ENCODE results near the gene DAND5. TPM values are rescaled to one million over a fixed set of nuclear protein-coding genes. Genes with fewer than 3 reads are reported as not detected.

The DAND5 gene
- polyA plus RNA-seq, 1 of the 3 experiments (the other 2 are of a cell fraction): 1.0 TPM

DNA sequence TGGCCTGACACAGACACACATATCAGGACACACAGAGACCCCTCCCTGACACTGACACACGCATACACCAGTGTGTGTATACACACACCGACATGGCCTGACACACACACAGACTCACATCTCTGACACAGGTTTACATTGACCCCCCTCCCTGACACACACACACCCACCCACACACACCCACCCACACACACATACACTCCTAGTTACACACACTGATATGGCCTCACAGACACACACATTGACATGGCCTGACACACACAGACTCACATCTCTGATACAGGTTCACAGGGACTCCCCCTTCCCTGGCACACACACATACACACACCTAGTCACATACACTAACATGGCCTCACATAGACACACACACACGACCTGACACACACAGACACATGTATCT lies 21.5 kb downstream of the DAND5 start:
- H3K79me2 ChIP-seq (ENCODE audit: insufficient read depth): no peaks in the 10 kb centered on the region
- ChIA-PET POLR2A (no interaction called here), CTCF (interaction anchor here (0.6 kb wide), 1 partner anchor 25 kb away, joined by 3 read pairs; no protein-coding TSS in a partner anchor)
- H3K9ac ChIP-seq: no peak overlapping the region
- no peaks in the 10 kb centered on the region for H3K27me3 ChIP-seq (ENCODE audit: insufficient read depth)
- H3K36me3 ChIP-seq (replicated peaks in 1 of 2; ENCODE audit: control insufficient read depth in 1 of 2, insufficient read depth in 2 of 2, low read length in 1 of 2): no peaks in the 10 kb centered on the region
- H4K20me1 ChIP-seq (ENCODE audit: insufficient read depth): no peaks in the 10 kb centered on the region
- WGBS (ENCODE audit: low lambda C conversion rate): 67% methylated on average over 3 of the region's 3 CpGs
- H3K9me3 ChIP-seq: no peaks in the 10 kb centered on the region
- no peaks in the 10 kb centered on the region for H3K9me2 ChIP-seq
- H2AFZ ChIP-seq (ENCODE audit: low read depth): no peak overlapping the region
- H3K4me2 ChIP-seq: no peak overlapping the region
- peaks cover 0 to 6% of the 10 kb centered on the region in 2 experiments; a peak in 1 of 4 replicates for H3K4me1 ChIP-seq (ENCODE audit: control insufficient read depth in 1 of 2, insufficient read depth in 2 of 2, low read depth in 1 of 2, low read length in 1 of 2)
- H3K4me3 ChIP-seq (ENCODE audit: low read depth in 2 of 2, low read length in 1 of 2): no peak overlapping the region
- no peak overlapping the region for H3K27ac ChIP-seq (ENCODE audit: low read depth in 2 of 2, low read length in 1 of 2)
- TF ChIP-seq ELF1 (IDR thresholded peaks at IDR 0.05): no peak
- no peak for TF ChIP-seq JUND (IDR thresholded peaks at IDR 0.05)
- no peak for TF ChIP-seq USF1 (IDR thresholded peaks at IDR 0.05; ENCODE audit: borderline replicate concordance, low read depth)
- no peak for TF ChIP-seq MEF2A (IDR thresholded peaks at IDR 0.05; ENCODE audit: borderline replicate concordance, low read depth)
- no peak for TF ChIP-seq ZBTB33 (IDR thresholded peaks at IDR 0.05; ENCODE audit: borderline replicate concordance, low read depth)
- TF ChIP-seq RFX5 (IDR thresholded peaks at IDR 0.05; ENCODE audit: low read length): no peak
- no peak for TF ChIP-seq RXRA (IDR thresholded peaks at IDR 0.05; ENCODE audit: borderline replicate concordance, low read depth)
- no peak for TF ChIP-seq FOXJ3 (CRISPR knock-in tag; IDR thresholded peaks at IDR 0.05)
- no peak for TF ChIP-seq TAF1 (IDR thresholded peaks at IDR 0.05; ENCODE audit: borderline replicate concordance, low read depth, low read length)
- no peak for TF ChIP-seq YY1 (IDR thresholded peaks at IDR 0.05; ENCODE audit: low read depth)
- TF ChIP-seq NFIC (IDR thresholded peaks at IDR 0.05; ENCODE audit: borderline replicate concordance): no peak
- TF ChIP-seq FOXM1 (IDR thresholded peaks at IDR 0.05; ENCODE audit: low read depth): no peak
- TF ChIP-seq CHD2 (IDR thresholded peaks at IDR 0.05; ENCODE audit: low read length, partially characterized antibody): no peak
- TF ChIP-seq RAD21 (IDR thresholded peaks at IDR 0.05; ENCODE audit: low read length): no peak
- TF ChIP-seq, protein P1, sequence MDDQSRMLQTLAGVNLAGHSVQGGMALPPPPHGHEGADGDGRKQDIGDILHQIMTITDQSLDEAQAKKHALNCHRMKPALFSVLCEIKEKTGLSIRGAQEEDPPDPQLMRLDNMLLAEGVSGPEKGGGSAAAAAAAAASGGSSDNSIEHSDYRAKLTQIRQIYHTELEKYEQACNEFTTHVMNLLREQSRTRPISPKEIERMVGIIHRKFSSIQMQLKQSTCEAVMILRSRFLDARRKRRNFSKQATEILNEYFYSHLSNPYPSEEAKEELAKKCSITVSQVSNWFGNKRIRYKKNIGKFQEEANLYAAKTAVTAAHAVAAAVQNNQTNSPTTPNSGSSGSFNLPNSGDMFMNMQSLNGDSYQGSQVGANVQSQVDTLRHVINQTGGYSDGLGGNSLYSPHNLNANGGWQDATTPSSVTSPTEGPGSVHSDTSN (IDR thresholded peaks at IDR 0.05): no peak
- no peak for TF ChIP-seq TCF12 (IDR thresholded peaks at IDR 0.05)
- TF ChIP-seq EP300 (IDR thresholded peaks at IDR 0.05; ENCODE audit: borderline replicate concordance in 1 of 2, low read depth in 1 of 2, low read length in 1 of 2): no peak
- no peak for TF ChIP-seq CTCF (IDR thresholded peaks at IDR 0.05)
- TF ChIP-seq MXI1 (IDR thresholded peaks at IDR 0.05; ENCODE audit: low read depth, low read length): no peak
- TF ChIP-seq EZH2phosphoT487 (IDR thresholded peaks at IDR 0.05; ENCODE audit: borderline replicate concordance, low read depth): no peak
- DNase-seq: no peak
- H3F3A ChIP-seq (replicated peaks; ENCODE audit: insufficient read depth): peaks cover 6% of the 10 kb centered on the region

All from SK-N-SH (cell line).